ENCODE results near the gene TTLL3. TPM values are rescaled to one million over a fixed set of nuclear protein-coding genes. Genes with fewer than 3 reads are reported as not detected.

Gene TTLL3
- total and polyA plus RNA-seq, 2 donors (not counting 1 experiment from before 2014, with no cell fraction given), result 84.5 to 168 TPM

DNA sequence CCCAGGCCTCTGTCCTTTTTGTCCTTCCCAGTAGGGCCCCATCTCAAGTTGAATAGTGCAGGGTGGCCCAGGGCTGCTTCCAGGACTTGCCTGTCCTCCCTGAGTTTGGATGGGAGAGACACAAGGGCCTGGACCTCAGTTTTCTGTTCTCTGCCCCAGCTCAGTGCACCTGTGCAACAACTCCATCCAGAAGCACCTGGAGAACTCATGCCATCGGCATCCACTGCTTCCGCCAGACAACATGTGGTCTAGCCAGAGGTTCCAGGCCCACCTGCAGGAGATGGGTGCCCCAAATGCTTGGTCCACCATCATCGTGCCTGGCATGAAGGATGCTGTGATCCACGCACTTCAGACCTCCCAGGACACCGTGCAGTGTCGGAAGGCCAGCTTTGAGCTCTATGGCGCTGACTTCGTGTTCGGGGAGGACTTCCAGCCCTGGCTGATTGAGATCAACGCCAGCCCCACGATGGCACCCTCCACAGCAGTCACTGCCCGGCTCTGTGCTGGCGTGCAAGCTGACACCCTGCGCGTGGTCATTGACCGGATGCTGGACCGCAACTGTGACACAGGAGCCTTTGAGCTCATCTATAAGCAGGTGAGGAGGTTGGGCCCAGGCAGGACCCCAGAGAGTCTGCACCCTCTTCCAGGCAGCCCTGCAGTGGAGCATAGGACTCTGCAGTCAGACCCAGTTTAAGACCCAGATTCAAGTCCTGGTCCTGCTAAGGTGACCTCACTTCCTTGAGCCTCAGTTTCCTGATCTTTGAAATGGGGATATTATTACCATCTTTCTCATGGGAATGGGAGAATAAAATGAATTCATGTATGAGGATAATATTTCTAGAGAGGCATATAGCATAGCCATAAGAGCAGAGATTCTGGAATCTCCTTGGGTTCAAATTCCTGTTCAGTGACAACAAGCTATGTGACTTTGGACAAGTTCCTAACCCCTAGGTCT lies 19.0 kb downstream of the TTLL3 start:
- CTCF ChIA-PET, result no interaction called here
- WGBS (ENCODE audit: insufficient coverage), result 99% methylated on average over 17 of the region's 17 CpGs

More for the DNA sequence above, 19.0 kb downstream of the TTLL3 start:
- DNase-seq, result no peak
- TF ChIP-seq EZH2 (IDR thresholded peaks at IDR 0.05; ENCODE audit: borderline replicate concordance, insufficient read depth, low read depth, low read length, poor library complexity, severe bottlenecking), result no peak
- TF ChIP-seq, protein P1, sequence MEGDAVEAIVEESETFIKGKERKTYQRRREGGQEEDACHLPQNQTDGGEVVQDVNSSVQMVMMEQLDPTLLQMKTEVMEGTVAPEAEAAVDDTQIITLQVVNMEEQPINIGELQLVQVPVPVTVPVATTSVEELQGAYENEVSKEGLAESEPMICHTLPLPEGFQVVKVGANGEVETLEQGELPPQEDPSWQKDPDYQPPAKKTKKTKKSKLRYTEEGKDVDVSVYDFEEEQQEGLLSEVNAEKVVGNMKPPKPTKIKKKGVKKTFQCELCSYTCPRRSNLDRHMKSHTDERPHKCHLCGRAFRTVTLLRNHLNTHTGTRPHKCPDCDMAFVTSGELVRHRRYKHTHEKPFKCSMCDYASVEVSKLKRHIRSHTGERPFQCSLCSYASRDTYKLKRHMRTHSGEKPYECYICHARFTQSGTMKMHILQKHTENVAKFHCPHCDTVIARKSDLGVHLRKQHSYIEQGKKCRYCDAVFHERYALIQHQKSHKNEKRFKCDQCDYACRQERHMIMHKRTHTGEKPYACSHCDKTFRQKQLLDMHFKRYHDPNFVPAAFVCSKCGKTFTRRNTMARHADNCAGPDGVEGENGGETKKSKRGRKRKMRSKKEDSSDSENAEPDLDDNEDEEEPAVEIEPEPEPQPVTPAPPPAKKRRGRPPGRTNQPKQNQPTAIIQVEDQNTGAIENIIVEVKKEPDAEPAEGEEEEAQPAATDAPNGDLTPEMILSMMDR (IDR thresholded peaks at IDR 0.05), result no peak
- intact Hi-C loops (cut with micrococcal nuclease), result no loop called here
- POLR2A ChIA-PET, result interaction anchor here (0.7 kb wide), 1 partner anchor 37 kb away, joined by 3 read pairs; the partner anchor contains the start of gene TADA3
- no peaks in the 10 kb centered on the region for H3K4me1 ChIP-seq (ENCODE audit: control insufficient read depth in 2 of 2, insufficient read depth in 2 of 2, low read length in 2 of 2)
- Mint-ChIP-seq H3K4me3 (no peak overlapping the region), H3K27ac (no peak overlapping the region), H3K9me3 (ENCODE audit: insufficient read depth) (no peaks in the 10 kb centered on the region), H3K4me1 (peaks cover 2% of the 10 kb centered on the region), H3K27me3 (no peaks in the 10 kb centered on the region)
- ATAC-seq (ENCODE audit: low read depth), result no peak
- H3K79me2 ChIP-seq (ENCODE audit: control insufficient read depth, insufficient read depth, low read length), result no peaks in the 10 kb centered on the region
- H2AFZ ChIP-seq (ENCODE audit: insufficient read depth, low read depth, low read length, poor library complexity, severe bottlenecking), result no peak overlapping the region
- H3K36me3 ChIP-seq (replicated peaks in 1 of 2; ENCODE audit: control extremely low read depth in 1 of 2, control insufficient read depth in 1 of 2, extremely low read depth in 1 of 2, insufficient read depth in 2 of 2, low read length in 1 of 2), result peaks cover 2 to 14% of the 10 kb centered on the region in 2 experiments
- no peaks in the 10 kb centered on the region for H4K20me1 ChIP-seq (ENCODE audit: control insufficient read depth, insufficient read depth, low read length, poor library complexity, severe bottlenecking)
- H3K4me3 ChIP-seq (ENCODE audit: control extremely low read depth in 1 of 5, extremely low read depth in 1 of 5, insufficient read depth in 1 of 5, low read depth in 2 of 5, low read length in 4 of 5), result no peak overlapping the region
- H3K9ac ChIP-seq (ENCODE audit: low read length), result no peak overlapping the region
- no peaks in the 10 kb centered on the region for H3K9me3 ChIP-seq (ENCODE audit: control extremely low read depth in 1 of 3, control insufficient read depth in 2 of 3, insufficient read depth in 1 of 3, low read length in 2 of 3)
- H3K27ac ChIP-seq (ENCODE audit: low read length in 2 of 2), result no peak overlapping the region
- no peak overlapping the region for H3K4me2 ChIP-seq (replicated peaks; ENCODE audit: low read depth, low read length, poor library complexity, severe bottlenecking)
- H3K27me3 ChIP-seq (replicated peaks in 1 of 4; ENCODE audit: control extremely low read depth in 1 of 4, control insufficient read depth in 3 of 4, insufficient read depth in 4 of 4, low read length in 3 of 4), result no peaks in the 10 kb centered on the region
